PFSK-1 (cell line): Measurements from ENCODE around the gene CFAP61.

Experiments
- POLR2AphosphoS5 ChIP-seq: IDR thresholded peaks from 2 replicates; pipeline ENCODE4 v1.6.1; 2012; ENCODE audit warnings: low read depth, mild to moderate bottlenecking, control low read depth, low read length, moderate library complexity
- REST ChIP-seq, 2 experiments: IDR thresholded peaks; 2 replicates each; pipeline versions ENCODE4 v1.6.1 to v1.8.0; 2011 to 2012; ENCODE audit warnings: low read depth in 2 of 2, low read length in 2 of 2, control low read depth in 1 of 2, inconsistent platforms in 1 of 2, mild to moderate bottlenecking in 1 of 2, moderate library complexity in 1 of 2; ENCODE audit not compliant: insufficient read depth in 1 of 2
- TAF1 ChIP-seq: IDR thresholded peaks from 2 replicates; pipeline ENCODE4 v1.6.1; 2012; ENCODE audit warnings: low read length, control low read depth, borderline replicate concordance; ENCODE audit not compliant: insufficient read depth

- TF ChIP-seq TAF1 (no peak), POLR2AphosphoS5 (no peak), REST (IDR thresholded peaks at IDR 0.05; ENCODE audit: insufficient read depth in 1 of 2, low read depth in 2 of 2, low read length in 2 of 2) (no peak)
These were observed 215.5 kb downstream of the CFAP61 start for GRCh38 chr20:20267685-20268370.
